Spleen (tissue), 11 donors: Measurements from ENCODE around the gene MXD1. TPM values are rescaled to one million over a fixed set of nuclear protein-coding genes. Genes with fewer than 3 reads are reported as not detected.

Source experiments
- DNase-seq: peaks from one replicate; pipeline ENCODE4 v3.0.0-alpha.2; 2020
- H3K27ac ChIP-seq, 8 donors: fragments of 200-600 bp; sonication (generic) in 7 of 8; 1 replicate in 4 of 8; 2 replicates in 4 of 8; pipeline versions ENCODE4 v1.5.0 to v1.8.0; 2016 to 2021; ENCODE audit warnings: inconsistent platforms in 4 of 8, mild to moderate bottlenecking in 4 of 8, moderate library complexity in 1 of 8
- H3K27me3 ChIP-seq, 7 donors: fragments of 200-600 bp; sonication (generic) in 6 of 7; replicated peaks in 1 of 7; 1 replicate in 4 of 7; 2 replicates in 3 of 7; pipeline versions ENCODE4 v1.5.0 to v1.8.0; 2016 to 2021; ENCODE audit warnings: inconsistent platforms in 3 of 7, mild to moderate bottlenecking in 1 of 7
- H3K36me3 ChIP-seq, 6 donors: fragments of 200-600 bp; sonication (generic) in 5 of 6; 1 replicate in 4 of 6; 2 replicates in 2 of 6; pipeline versions ENCODE4 v1.5.0 to v1.8.0; 2016 to 2021; ENCODE audit warnings: inconsistent platforms in 2 of 6
- H3K4me1 ChIP-seq, 6 donors: fragments of 200-600 bp; sonication (generic) in 5 of 6; 1 replicate in 3 of 6; 2 replicates in 3 of 6; pipeline versions ENCODE4 v1.5.0 to v1.8.0; 2016 to 2021; ENCODE audit warnings: inconsistent platforms in 3 of 6
- H3K4me3 ChIP-seq, 8 donors: fragments of 200-600 bp; sonication (generic) in 7 of 8; 1 replicate in 4 of 8; 2 replicates in 4 of 8; pipeline versions ENCODE4 v1.5.0 to v1.8.0; 2016 to 2021; ENCODE audit warnings: inconsistent platforms in 4 of 8, mild to moderate bottlenecking in 4 of 8, moderate library complexity in 2 of 8
- H3K9me3 ChIP-seq, 8 donors: fragments of 200-600 bp; sonication (generic) in 7 of 8; 1 replicate in 4 of 8; 2 replicates in 4 of 8; pipeline versions ENCODE4 v1.5.0 to v1.8.0; 2016 to 2021; ENCODE audit warnings: inconsistent platforms in 4 of 8
- CTCF ChIP-seq, 11 experiments: fragments of 200-600 bp in 7 of 11; fragments of 450-650 bp in 4 of 11; sonication (generic) in 4 of 11; IDR thresholded peaks in 8 of 11; conservative IDR thresholded peaks in 3 of 11; 1 replicate in 7 of 11; 2 replicates in 4 of 11; pipeline versions ENCODE4 v1.4.0 to v1.8.0; 2016 to 2021; ENCODE audit warnings: antibody characterized with exemption in 11 of 11, inconsistent platforms in 4 of 11, mild to moderate bottlenecking in 1 of 11
- POLR2A ChIP-seq, 3 donors: fragments of 450-650 bp; IDR thresholded peaks; one replicate each; pipeline ENCODE4 v1.5.1; 2017; ENCODE audit warnings: antibody characterized with exemption in 3 of 3, mild to moderate bottlenecking in 1 of 3
- POLR2AphosphoS5 ChIP-seq, 3 donors: sonication (generic); formaldehyde crosslinking; IDR thresholded peaks; one replicate each; pipeline ENCODE4 v1.5.1; 2017; ENCODE audit warnings: antibody characterized with exemption in 3 of 3
- WGBS, 5 donors: extraction: QIAGEN DNeasy Blood & Tissue Kit in 3 of 5; methylation state at CpG; one replicate each; pipeline versions ENCODE4 v1.1.5 to v1.1.7; 2013 to 2018; 5-methylcytosine and 5-hydroxymethylcytosine counted together
- intact Hi-C: fragments of 100-400 bp; cut with DNase I; formaldehyde crosslinking; loops from one replicate; pipeline ENCODE4 v1.15.0; 2023; ENCODE audit warnings: low total_unique reads
- polyA plus RNA-seq, 3 donors: library from polyadenylated mRNA; stranded (reverse); fragments of 200-250 nt; gene quantifications; one replicate each; pipeline ENCODE4 v1.2.1, GENCODE V29; 2013
- total RNA-seq, 7 donors: library from RNA; depleted of rRNA in 3 of 7; stranded (reverse); fragments of >200 nt in 3 of 7; fragmentation: NEBNext Ultra II Directional in 4 of 7; extraction: Animal tissue kit (Norgen Biotek cat#: 25700) in 4 of 7; gene quantifications; one replicate each; pipeline versions ENCODE4 v1.1.0 to v1.2.1, GENCODE V29; 2016 to 2021
- donor health status: healthy with polysubstance abuse.
- donor health status: DM: no; HTN: no; CAD: no; lungs with moderate emphysema.
- donor health status: DM: no; HTN: no; CAD: no.
- donor health status: Bipolar disorder and iron deficiency.
- donor health status: healthy.
- donor health status: DM: no; HTN: no; CAD: no.
- donor health status: DM: yes; HTN: yes; CAD: no.

Gene MXD1
- total and polyA plus RNA-seq, 10 donors: 2.7 to 241 (median 63.8) TPM

- Histone ChIP-seq H3K27ac (peak overlapping the region in 2 of 8 donors; percentile 15 to 83), H3K27me3 (no peaks in the 10 kb centered on the region), H3K4me1 (peaks cover 0 to 33% (median 0%) of the 10 kb centered on the region in 6 donors), H3K36me3 (no peaks in the 10 kb centered on the region), H3K4me3 (no peak overlapping the region), H3K9me3 (no peaks in the 10 kb centered on the region)
- WGBS, 5 donors: 89 to 95% (median 92%) methylated on average over 1 of the region's 1 CpG
- no peak for DNase-seq
- TF ChIP-seq CTCF (IDR thresholded peaks at IDR 0.05 in 8 of 11, conservative IDR thresholded peaks at IDR 0.05 in 3 of 11): no peak
- TF ChIP-seq POLR2A (IDR thresholded peaks at IDR 0.05): no peak
- TF ChIP-seq POLR2AphosphoS5 (IDR thresholded peaks at IDR 0.05): no peak
- intact Hi-C loops: no loop called here
These were observed 39.2 kb downstream of the MXD1 start for GRCh38 chr2:69954084-69954483.

- Histone ChIP-seq H3K9me3 (no peaks in the 10 kb centered on the region), H3K4me1 (peaks cover 0 to 29% (median 0%) of the 10 kb centered on the region in 6 donors), H3K27me3 (no peaks in the 10 kb centered on the region), H3K4me3 (no peak overlapping the region), H3K36me3 (no peaks in the 10 kb centered on the region), H3K27ac (peak overlapping the region in 3 of 8 donors; percentile 8 to 83 (median 15))
- intact Hi-C loops: no loop called here
- 82 to 91% (median 88%) methylated on average over 10 to 11 of the region's 11 CpGs for WGBS, 5 donors
- TF ChIP-seq CTCF (IDR thresholded peaks at IDR 0.05 in 8 of 11, conservative IDR thresholded peaks at IDR 0.05 in 3 of 11): no peak
- DNase-seq: no peak
These were observed 40.1 kb downstream of the MXD1 start for GRCh38 chr2:69955029-69955428.

- 85 to 98% (median 87%) methylated on average over 6 of the region's 6 CpGs for WGBS, 5 donors
- peak overlapping the region in 5 of 8 donors; percentile 9 to 83 (median 61) for H3K27ac ChIP-seq
- no peaks in the 10 kb centered on the region for H3K9me3 ChIP-seq
- intact Hi-C loops: no loop called here
- no peaks in the 10 kb centered on the region for H3K27me3 ChIP-seq
- no peak for DNase-seq
- H3K4me1 ChIP-seq: peaks cover 0 to 29% (median 0%) of the 10 kb centered on the region in 6 donors
- H3K4me3 ChIP-seq: no peak overlapping the region
- no peaks in the 10 kb centered on the region for H3K36me3 ChIP-seq
- no peak for TF ChIP-seq CTCF (IDR thresholded peaks at IDR 0.05 in 8 of 11, conservative IDR thresholded peaks at IDR 0.05 in 3 of 11)
- no peak for TF ChIP-seq POLR2AphosphoS5 (IDR thresholded peaks at IDR 0.05)
- no peak for TF ChIP-seq POLR2A (IDR thresholded peaks at IDR 0.05)
These were observed 41.6 kb downstream of the MXD1 start for GRCh38 chr2:69956475-69956979.

GRCh38 chr2:69957965-69958364, 43.1 kb downstream of the MXD1 start:
- TF ChIP-seq POLR2A (IDR thresholded peaks at IDR 0.05) (no peak), CTCF (IDR thresholded peaks at IDR 0.05 in 8 of 11, conservative IDR thresholded peaks at IDR 0.05 in 3 of 11) (no peak), POLR2AphosphoS5 (IDR thresholded peaks at IDR 0.05) (no peak)
- Histone ChIP-seq H3K4me1 (peaks cover 0 to 21% (median 0%) of the 10 kb centered on the region in 6 donors), H3K9me3 (no peaks in the 10 kb centered on the region), H3K36me3 (peaks cover 0 to 4% (median 0%) of the 10 kb centered on the region in 6 donors), H3K4me3 (no peak overlapping the region), H3K27ac (no peak overlapping the region), H3K27me3 (no peaks in the 10 kb centered on the region)
- 52 to 67% (median 64%) methylated on average over 8 of the region's 8 CpGs for WGBS, 5 donors
- intact Hi-C loops: no loop called here
- no peak for DNase-seq
